ENCODE data around the gene PNPLA7.

The PNPLA7 gene

DNA sequence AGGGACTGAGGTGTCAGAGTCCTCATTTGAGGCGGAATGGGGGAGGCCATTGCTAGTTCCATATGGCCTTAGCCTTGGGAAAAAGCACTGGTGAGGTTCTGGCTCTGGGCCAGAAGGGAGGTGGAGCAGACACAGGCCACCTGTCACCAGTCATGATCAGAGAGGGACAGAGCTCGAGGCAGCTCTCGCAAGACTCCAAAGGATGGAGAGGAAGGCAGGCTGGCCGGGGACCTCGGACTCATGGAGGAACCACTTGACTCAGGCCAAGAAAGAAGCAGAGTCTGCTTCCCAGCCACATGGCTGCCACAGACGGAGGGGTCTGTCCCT lies 61.9 kb downstream of the PNPLA7 start:
- CTCF ChIA-PET = no interaction called here
- POLR2A ChIA-PET = no interaction called here
- no peak for TF ChIP-seq SP1 (IDR thresholded peaks at IDR 0.05)
- no peak for DNase-seq (ENCODE audit: extremely low spot score)

DNA sequence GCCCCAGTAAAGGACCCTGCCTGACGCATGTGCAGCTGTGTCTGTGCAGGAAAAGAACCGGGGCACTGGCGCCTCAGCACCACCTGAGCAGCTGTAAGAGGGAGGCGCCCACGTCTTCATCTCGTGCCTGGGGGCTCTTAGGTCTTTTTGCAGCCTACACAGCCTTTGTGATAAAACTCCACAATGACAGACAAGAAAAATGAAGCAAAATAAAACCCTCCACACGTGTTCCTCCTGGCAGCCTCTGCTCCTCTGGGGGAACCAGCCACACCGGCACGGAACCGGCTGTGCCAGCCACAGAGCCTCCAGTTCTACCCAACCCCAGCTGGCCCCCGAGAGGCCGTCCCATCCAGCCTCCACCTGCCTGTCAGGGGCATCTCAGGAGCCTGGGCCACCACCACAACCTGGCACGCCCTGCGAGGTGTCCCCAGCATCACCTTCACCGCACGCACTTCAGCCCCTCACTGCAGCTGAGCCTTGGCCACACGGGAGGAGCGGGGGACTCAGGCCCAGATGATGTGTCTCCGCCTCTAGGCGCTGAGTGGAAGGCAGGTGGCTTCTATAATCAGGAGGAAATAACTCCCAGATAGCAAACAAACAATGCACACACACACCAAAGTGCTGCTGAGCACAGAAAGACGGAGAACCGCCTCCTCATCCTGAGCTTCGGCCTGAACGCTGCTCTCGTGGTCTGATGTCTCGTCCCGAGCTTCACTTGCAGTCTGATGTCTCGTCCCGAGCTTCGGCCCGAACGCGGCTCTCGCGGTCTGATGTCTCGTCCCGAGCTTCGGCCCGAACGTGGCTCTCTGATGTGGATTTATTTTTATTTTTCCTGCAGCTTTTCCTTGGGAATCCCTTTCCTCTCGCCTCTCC lies 62.5 kb downstream of the PNPLA7 start:
- POLR2A ChIA-PET = interaction anchor here (1.2 kb wide), 1 partner anchor 65 kb away, joined by 3 read pairs; the partner anchor contains the start of genes EXD3 and NOXA1
- no peak for TF ChIP-seq CTBP1 (IDR thresholded peaks at IDR 0.05; ENCODE audit: borderline replicate concordance)
- TF ChIP-seq BHLHE40 (IDR thresholded peaks at IDR 0.05; ENCODE audit: borderline replicate concordance) = no peak
- no peak for TF ChIP-seq NFRKB (IDR thresholded peaks at IDR 0.05)
- no peak for TF ChIP-seq SP1 (IDR thresholded peaks at IDR 0.05)
- TF ChIP-seq, protein P1, sequence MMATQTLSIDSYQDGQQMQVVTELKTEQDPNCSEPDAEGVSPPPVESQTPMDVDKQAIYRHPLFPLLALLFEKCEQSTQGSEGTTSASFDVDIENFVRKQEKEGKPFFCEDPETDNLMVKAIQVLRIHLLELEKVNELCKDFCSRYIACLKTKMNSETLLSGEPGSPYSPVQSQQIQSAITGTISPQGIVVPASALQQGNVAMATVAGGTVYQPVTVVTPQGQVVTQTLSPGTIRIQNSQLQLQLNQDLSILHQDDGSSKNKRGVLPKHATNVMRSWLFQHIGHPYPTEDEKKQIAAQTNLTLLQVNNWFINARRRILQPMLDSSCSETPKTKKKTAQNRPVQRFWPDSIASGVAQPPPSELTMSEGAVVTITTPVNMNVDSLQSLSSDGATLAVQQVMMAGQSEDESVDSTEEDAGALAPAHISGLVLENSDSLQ (IDR thresholded peaks at IDR 0.05) = no peak
- no peak for TF ChIP-seq FOXM1 (IDR thresholded peaks at IDR 0.05; ENCODE audit: borderline replicate concordance)
- no peak for TF ChIP-seq TARDBP (IDR thresholded peaks at IDR 0.05)
- TF ChIP-seq LEF1 (IDR thresholded peaks at IDR 0.05; ENCODE audit: borderline replicate concordance) = no peak
- no peak for TF ChIP-seq HDGF (IDR thresholded peaks at IDR 0.05; ENCODE audit: borderline replicate concordance)
- no peak for TF ChIP-seq ZNF384 (IDR thresholded peaks at IDR 0.05)
- no peak for TF ChIP-seq FOXA1 (IDR thresholded peaks at IDR 0.05)
- no peak for TF ChIP-seq L3MBTL2 (conservative IDR thresholded peaks at IDR 0.05)
- no peak for TF ChIP-seq ELF4 (IDR thresholded peaks at IDR 0.05)
- no peak for TF ChIP-seq FOXK2 (IDR thresholded peaks at IDR 0.05)
- TF ChIP-seq ARNT (IDR thresholded peaks at IDR 0.05) = no peak
- TF ChIP-seq SUZ12 (IDR thresholded peaks at IDR 0.05) = no peak
- DNase-seq (ENCODE audit: extremely low spot score) = no peak
- CTCF ChIA-PET = no interaction called here

DNA sequence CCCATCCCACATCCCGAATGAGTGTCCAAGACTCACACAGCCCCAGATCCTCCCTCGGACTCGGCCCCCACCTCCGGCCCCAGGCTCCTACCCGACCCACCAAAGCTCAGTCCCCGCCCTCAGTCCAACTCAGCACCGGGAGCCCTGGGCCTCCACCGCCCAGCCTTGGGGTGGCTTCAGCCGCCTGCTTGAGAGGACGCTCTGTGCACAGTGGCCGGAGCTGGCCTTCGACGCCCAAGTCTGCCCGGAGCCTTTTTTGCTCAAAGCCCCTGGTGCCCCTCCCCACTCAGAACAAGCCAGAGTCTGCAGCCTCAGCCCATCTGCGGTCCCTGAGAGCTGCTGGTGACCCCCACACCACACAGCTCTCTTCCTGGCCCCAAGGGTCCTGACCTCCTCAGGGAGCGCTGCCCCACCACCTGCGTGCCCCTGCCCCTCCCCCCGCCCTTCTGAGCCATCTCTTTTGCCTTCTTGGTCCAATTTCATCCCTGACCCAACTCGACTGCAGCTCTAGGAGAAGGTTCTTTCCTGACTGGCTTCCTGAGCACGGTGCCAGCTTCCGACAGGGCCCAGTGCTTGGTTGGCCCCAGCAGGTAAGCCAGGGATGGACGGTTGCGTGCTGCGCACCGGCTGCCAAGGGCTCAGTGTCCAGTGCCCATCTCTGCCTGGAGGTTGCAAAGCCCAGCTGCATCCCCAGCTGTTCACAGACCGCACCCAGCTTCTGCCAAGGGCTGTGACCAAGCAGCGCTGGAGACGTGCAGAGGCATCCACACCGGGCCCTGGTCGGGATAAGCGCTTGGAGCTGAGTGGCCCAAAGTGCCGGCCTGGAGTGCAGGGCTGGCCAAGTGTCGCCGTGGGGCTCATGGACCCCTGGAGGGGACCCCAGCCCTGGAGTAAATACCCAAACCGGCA lies 63.4 kb downstream of the PNPLA7 start:
- ChIA-PET POLR2A (interaction anchor here (1.2 kb wide), 1 partner anchor 64 kb away, joined by 3 read pairs; the partner anchor contains the start of genes EXD3 and NOXA1), CTCF (no interaction called here)
- no peak for DNase-seq (ENCODE audit: extremely low spot score)
- TF ChIP-seq ZNF384 (IDR thresholded peaks at IDR 0.05) (no peak), SUZ12 (IDR thresholded peaks at IDR 0.05) (no peak), BHLHE40 (IDR thresholded peaks at IDR 0.05; ENCODE audit: borderline replicate concordance) (no peak), ARNT (IDR thresholded peaks at IDR 0.05) (no peak), HDGF (IDR thresholded peaks at IDR 0.05; ENCODE audit: borderline replicate concordance) (no peak), TARDBP (IDR thresholded peaks at IDR 0.05) (no peak), L3MBTL2 (conservative IDR thresholded peaks at IDR 0.05) (no peak), LEF1 (IDR thresholded peaks at IDR 0.05; ENCODE audit: borderline replicate concordance) (no peak), NFRKB (IDR thresholded peaks at IDR 0.05) (no peak), CTBP1 (IDR thresholded peaks at IDR 0.05; ENCODE audit: borderline replicate concordance) (no peak), FOXK2 (IDR thresholded peaks at IDR 0.05) (no peak), ELF4 (IDR thresholded peaks at IDR 0.05) (no peak), FOXM1 (IDR thresholded peaks at IDR 0.05; ENCODE audit: borderline replicate concordance) (no peak), SP1 (IDR thresholded peaks at IDR 0.05) (no peak), FOXA1 (IDR thresholded peaks at IDR 0.05) (no peak)
- TF ChIP-seq, protein P1 (IDR thresholded peaks at IDR 0.05) = no peak

DNA sequence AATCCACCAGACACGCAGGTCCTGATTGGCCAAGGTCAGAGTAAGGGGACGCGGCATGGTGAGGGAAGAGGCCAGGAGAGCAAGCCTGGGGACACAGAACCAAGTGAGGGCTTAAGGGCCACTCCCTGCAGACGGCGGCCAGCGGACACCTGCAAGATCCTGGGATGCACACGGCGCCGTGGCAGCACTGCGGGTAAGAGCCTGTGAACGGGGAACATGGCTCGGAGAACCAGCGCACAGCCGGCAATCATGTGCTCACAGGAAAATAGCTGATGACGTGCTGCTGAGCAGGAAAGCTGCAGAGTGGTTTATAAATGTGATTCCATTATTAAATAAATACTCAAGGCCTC lies 64.1 kb downstream of the PNPLA7 start:
- ChIA-PET POLR2A (interaction anchor here (1.2 kb wide), 1 partner anchor 63 kb away, joined by 3 read pairs; the partner anchor contains the start of genes EXD3 and NOXA1), CTCF (no interaction called here)
- no peak for DNase-seq (ENCODE audit: extremely low spot score)
- TF ChIP-seq ZNF384 (IDR thresholded peaks at IDR 0.05) (no peak), FOXK2 (IDR thresholded peaks at IDR 0.05) (no peak), ARNT (IDR thresholded peaks at IDR 0.05) (no peak), LEF1 (IDR thresholded peaks at IDR 0.05; ENCODE audit: borderline replicate concordance) (no peak), SP1 (IDR thresholded peaks at IDR 0.05) (no peak), ELF4 (IDR thresholded peaks at IDR 0.05) (no peak)

DNA sequence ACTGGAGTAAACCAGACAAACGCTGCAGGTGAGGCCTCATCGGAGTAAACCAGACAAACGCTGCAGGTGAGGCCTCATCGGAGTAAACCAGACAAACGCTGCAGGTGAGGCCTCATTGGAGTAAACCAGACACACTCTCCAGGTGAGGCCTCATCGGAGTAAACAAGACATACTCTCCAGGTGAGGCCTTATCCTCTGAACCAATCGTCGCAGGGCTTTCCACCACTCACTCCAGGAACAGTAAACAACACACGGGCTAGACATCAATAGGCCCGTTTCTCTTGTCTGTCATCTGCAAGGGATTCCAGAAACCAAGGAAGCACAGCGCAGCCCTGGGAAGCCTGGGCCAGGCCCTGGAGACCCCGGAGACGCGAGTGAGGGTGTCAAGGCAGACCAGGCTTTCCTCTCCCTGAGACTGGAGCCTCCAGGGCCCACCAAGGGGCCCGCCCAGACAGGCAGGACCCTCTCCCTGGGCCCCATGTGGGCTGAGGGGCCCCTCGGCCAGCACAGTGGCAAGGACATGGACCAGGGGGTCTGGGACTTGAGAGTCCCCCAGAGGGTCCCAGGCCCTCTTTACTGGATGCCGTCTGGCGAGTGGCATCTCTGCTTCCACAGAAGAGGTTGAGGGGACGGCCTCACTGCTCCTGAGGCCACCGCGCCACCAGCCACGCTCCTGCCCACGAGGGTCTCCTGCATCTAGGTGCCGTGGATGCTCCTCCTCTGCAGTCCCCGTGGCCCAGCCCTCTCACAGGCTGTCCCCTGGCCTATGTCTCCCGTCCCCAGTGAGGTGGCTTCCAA lies 64.7 kb downstream of the PNPLA7 start:
- no peak for DNase-seq (ENCODE audit: extremely low spot score)
- CTCF ChIA-PET = no interaction called here
- POLR2A ChIA-PET = no interaction called here
- TF ChIP-seq CTBP1 (IDR thresholded peaks at IDR 0.05; ENCODE audit: borderline replicate concordance) = no peak
- TF ChIP-seq FOXA1 (IDR thresholded peaks at IDR 0.05) = no peak
- TF ChIP-seq HDGF (IDR thresholded peaks at IDR 0.05; ENCODE audit: borderline replicate concordance) = no peak
- TF ChIP-seq, protein P1 (IDR thresholded peaks at IDR 0.05) = no peak
- no peak for TF ChIP-seq L3MBTL2 (conservative IDR thresholded peaks at IDR 0.05)
- TF ChIP-seq ARNT (IDR thresholded peaks at IDR 0.05) = no peak
- no peak for TF ChIP-seq SUZ12 (IDR thresholded peaks at IDR 0.05)
- no peak for TF ChIP-seq ZNF384 (IDR thresholded peaks at IDR 0.05)
- no peak for TF ChIP-seq FOXK2 (IDR thresholded peaks at IDR 0.05)
- TF ChIP-seq ELF4 (IDR thresholded peaks at IDR 0.05) = no peak
- TF ChIP-seq TARDBP (IDR thresholded peaks at IDR 0.05) = no peak
- TF ChIP-seq BHLHE40 (IDR thresholded peaks at IDR 0.05; ENCODE audit: borderline replicate concordance) = no peak
- TF ChIP-seq NFRKB (IDR thresholded peaks at IDR 0.05) = no peak
- TF ChIP-seq LEF1 (IDR thresholded peaks at IDR 0.05; ENCODE audit: borderline replicate concordance) = no peak
- TF ChIP-seq FOXM1 (IDR thresholded peaks at IDR 0.05; ENCODE audit: borderline replicate concordance) = no peak
- no peak for TF ChIP-seq SP1 (IDR thresholded peaks at IDR 0.05)

Data from HEK293T (cell line).